SK-N-SH (cell line): ENCODE results near the gene C10orf90. TPM values are rescaled to one million over a fixed set of nuclear protein-coding genes. Genes with fewer than 3 reads are reported as not detected.

Experiments used
- CTCF ChIA-PET: fragments of 300-600, 350-600 bp; formaldehyde crosslinking; extraction: SDS; loops from one replicate; lab custom pipeline; 2021; lab: Yijun Ruan, JAX
- POLR2A ChIA-PET: fragments of 350-600 bp; sonication (Branson Sonifier 250); formaldehyde crosslinking; extraction: SDS; loops from one replicate; lab custom pipeline; 2020; ENCODE audit warnings: antibody characterized with exemption, inconsistent platforms; lab: Yijun Ruan, JAX
- DNase-seq: peaks from one replicate; pipeline ENCODE4 v3.0.0; 2012
- H2AFZ ChIP-seq: fragments of 200-600 bp; sonication (generic); 2 replicates; pipeline ENCODE4 v1.8.1; 2016; ENCODE audit warnings: antibody characterized with exemption, mild to moderate bottlenecking, low read depth
- H3F3A ChIP-seq: fragments of 200-600 bp; sonication (generic); replicated peaks from 2 replicates; pipeline ENCODE3; 2016; ENCODE audit warnings: antibody characterized with exemption, mild to moderate bottlenecking; ENCODE audit not compliant: insufficient read depth
- H3K27ac ChIP-seq, 2 experiments: fragments of 200-500 bp in 1 of 2; fragments of 200-600 bp in 1 of 2; sonication (Bioruptor generic) in 1 of 2; sonication (generic), shearing (Covaris generic) in 1 of 2; 2 replicates each; pipeline versions ENCODE4 v1.5.1 to v1.6.1; 2014 to 2016; ENCODE audit warnings: low read depth in 2 of 2, inconsistent platforms in 1 of 2, low read length in 1 of 2, mild to moderate bottlenecking in 1 of 2, mixed read lengths in 1 of 2
- H3K27me3 ChIP-seq: fragments of 200-600 bp; sonication (generic), shearing (Covaris generic); 2 replicates; pipeline ENCODE4 v1.6.1; 2016; ENCODE audit warnings: mixed run types; ENCODE audit not compliant: insufficient read depth
- H3K36me3 ChIP-seq, 2 experiments: fragments of 200-500 bp in 1 of 2; fragments of 200-600 bp in 1 of 2; sonication (Bioruptor generic) in 1 of 2; sonication (generic) in 1 of 2; replicated peaks in 1 of 2; 2 replicates each; pipeline versions ENCODE3 to v1.5.1; 2014 to 2016; ENCODE audit warnings: low read length in 1 of 2, mild to moderate bottlenecking in 1 of 2; ENCODE audit not compliant: insufficient read depth in 2 of 2, control insufficient read depth in 1 of 2
- H3K4me1 ChIP-seq, 2 experiments: fragments of 200-500 bp in 1 of 2; fragments of 200-600 bp in 1 of 2; sonication (Bioruptor generic) in 1 of 2; sonication (generic), shearing (Covaris generic) in 1 of 2; 2 replicates each; pipeline versions ENCODE4 v1.5.1 to v1.6.1; 2014 to 2016; ENCODE audit warnings: low read depth in 1 of 2, low read length in 1 of 2, mixed run types in 1 of 2; ENCODE audit not compliant: insufficient read depth in 2 of 2, control insufficient read depth in 1 of 2
- H3K4me2 ChIP-seq: fragments of 200-600 bp; sonication (generic), shearing (Covaris generic); 2 replicates; pipeline ENCODE4 v1.6.1; 2017; ENCODE audit warnings: mixed run types
- H3K4me3 ChIP-seq, 2 experiments: fragments of 200-500 bp in 1 of 2; fragments of 200-600 bp in 1 of 2; sonication (Bioruptor generic) in 1 of 2; sonication (generic), shearing (Covaris generic) in 1 of 2; 2 replicates each; pipeline versions ENCODE4 v1.5.1 to v1.8.1; 2014 to 2016; ENCODE audit warnings: low read depth in 2 of 2, inconsistent platforms in 1 of 2, low read length in 1 of 2, mild to moderate bottlenecking in 1 of 2, mixed read lengths in 1 of 2, moderate library complexity in 1 of 2
- H3K79me2 ChIP-seq: fragments of 200-600 bp; sonication (generic); 2 replicates; pipeline ENCODE4 v1.8.1; 2017; ENCODE audit warnings: mild to moderate bottlenecking; ENCODE audit not compliant: insufficient read depth
- H3K9ac ChIP-seq: fragments of 200-600 bp; sonication (generic); 2 replicates; pipeline ENCODE4 v1.6.1; 2017; ENCODE audit warnings: mixed run types
- H3K9me2 ChIP-seq: fragments of 200-600 bp; sonication (generic); 2 replicates; pipeline ENCODE4 v1.6.1; 2017; ENCODE audit warnings: mixed run types
- H3K9me3 ChIP-seq: fragments of 200-600 bp; sonication (generic); 2 replicates; pipeline ENCODE4 v1.6.1; 2017; ENCODE audit warnings: mixed run types, mild to moderate bottlenecking, moderate library complexity
- H4K20me1 ChIP-seq: fragments of 200-600 bp; sonication (generic); 2 replicates; pipeline ENCODE4 v1.6.1; 2017; ENCODE audit warnings: mild to moderate bottlenecking, mixed run types; ENCODE audit not compliant: insufficient read depth
- ELF1 ChIP-seq: IDR thresholded peaks from 2 replicates; pipeline ENCODE4 v1.4.0; 2012
- EP300 ChIP-seq, 2 experiments: IDR thresholded peaks; 2 replicates each; pipeline versions ENCODE4 v1.4.0 to v1.6.1; 2012; ENCODE audit warnings: borderline replicate concordance in 1 of 2, low read depth in 1 of 2, low read length in 1 of 2
- FOSL2 ChIP-seq: IDR thresholded peaks from 2 replicates; pipeline ENCODE4 v1.4.0; 2012; ENCODE audit warnings: low read depth, mild to moderate bottlenecking, moderate library complexity, borderline replicate concordance
- FOXM1 ChIP-seq: IDR thresholded peaks from 2 replicates; pipeline ENCODE4 v1.4.0; 2012; ENCODE audit warnings: low read depth, mild to moderate bottlenecking
- NFIC ChIP-seq: IDR thresholded peaks from 2 replicates; pipeline ENCODE4 v1.4.0; 2012; ENCODE audit warnings: borderline replicate concordance
- POLR2AphosphoS5 ChIP-seq: IDR thresholded peaks from 2 replicates; pipeline ENCODE4 v1.6.1; 2012; ENCODE audit warnings: low read depth, low read length
- REST ChIP-seq: IDR thresholded peaks from 2 replicates; pipeline ENCODE4 v1.6.1; 2012; ENCODE audit warnings: mild to moderate bottlenecking, low read depth, low read length, moderate library complexity
- SMC3 ChIP-seq: IDR thresholded peaks from 2 replicates; pipeline ENCODE4 v1.6.1; 2012; ENCODE audit warnings: low read depth, low read length, improper control_type of control experiment
- TAF1 ChIP-seq: IDR thresholded peaks from 2 replicates; pipeline ENCODE4 v1.6.1; 2012; ENCODE audit warnings: low read depth, mild to moderate bottlenecking, low read length, moderate library complexity, borderline replicate concordance
- YY1 ChIP-seq: IDR thresholded peaks from 2 replicates; pipeline ENCODE4 v1.4.0; 2012; ENCODE audit warnings: low read depth, mild to moderate bottlenecking
- WGBS: methylation state at CpG from one replicate; pipeline ENCODE4 v1.1.6; 2017; ENCODE audit warnings: low lambda C conversion rate; 5-methylcytosine and 5-hydroxymethylcytosine counted together
- polyA plus RNA-seq, 3 experiments: library from polyadenylated mRNA; depleted of rRNA; stranded (reverse); fragments of >200 nt; gene quantifications; 2 replicates each; pipeline ENCODE4 v1.2.3, GENCODE V29; 2012

C10orf90 gene
- polyA plus RNA-seq, 1 of the 3 experiments (the other 2 are of a cell fraction), result 0.21 TPM

DNA sequence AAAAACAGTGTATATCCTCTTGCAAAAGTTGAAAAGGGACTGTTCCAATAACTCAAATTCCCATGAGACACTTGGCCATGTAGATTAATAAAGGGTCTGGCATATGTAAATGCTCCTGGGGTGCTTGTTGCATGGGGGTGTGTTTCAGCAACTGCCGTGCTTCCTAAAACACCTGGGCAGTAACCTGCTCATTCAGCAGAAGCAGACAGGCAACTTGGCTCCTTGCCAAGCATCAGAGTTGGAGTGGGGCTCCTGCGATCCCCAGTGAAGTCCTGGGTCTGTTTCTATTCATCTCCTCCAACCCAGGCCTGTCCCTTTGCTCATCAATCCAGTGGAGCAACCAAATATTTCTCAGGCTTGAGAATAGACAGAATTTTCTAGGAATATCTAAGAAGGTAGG lies 240.0 kb downstream of the C10orf90 start:
- no peaks in the 10 kb centered on the region for H3K27me3 ChIP-seq
- WGBS, result 90% methylated on average over 1 of the region's 2 CpGs
- no peak overlapping the region for H2AFZ ChIP-seq
- CTCF ChIA-PET, result interaction anchor here (1.4 to 1.7 kb wide), 2 partner anchors 11 to 17 kb away, joined by 3 to 4 read pairs; no protein-coding TSS in a partner anchor
- TF ChIP-seq FOSL2 (no peak), NFIC (peak; percentile 7; the same call in 1 of the 2 replicates)
- H3K79me2 ChIP-seq, result no peaks in the 10 kb centered on the region
- no peaks in the 10 kb centered on the region for H3F3A ChIP-seq
- POLR2A ChIA-PET, result no interaction called here
- H3K27ac ChIP-seq, result no peak overlapping the region
- no peak overlapping the region for H3K9ac ChIP-seq
- no peak overlapping the region for H3K4me3 ChIP-seq
- no peaks in the 10 kb centered on the region for H3K9me3 ChIP-seq
- peaks cover 0 to 2% of the 10 kb centered on the region in 2 experiments; a peak in 1 of 4 replicates for H3K4me1 ChIP-seq
- no peaks in the 10 kb centered on the region for H3K36me3 ChIP-seq
- H4K20me1 ChIP-seq, result no peaks in the 10 kb centered on the region
- H3K9me2 ChIP-seq, result no peaks in the 10 kb centered on the region
- no peak overlapping the region for H3K4me2 ChIP-seq
- DNase-seq, result no peak

GRCh38 chr10:126429275-126429674 lies 241.2 kb downstream of the C10orf90 start:
- H3F3A ChIP-seq, result no peaks in the 10 kb centered on the region
- H3K4me2 ChIP-seq, result no peak overlapping the region
- no peak for DNase-seq
- POLR2A ChIA-PET, result no interaction called here
- H4K20me1 ChIP-seq, result no peaks in the 10 kb centered on the region
- H2AFZ ChIP-seq, result no peak overlapping the region
- H3K9me3 ChIP-seq, result no peaks in the 10 kb centered on the region
- H3K27ac ChIP-seq, result no peak overlapping the region
- CTCF ChIA-PET, result interaction anchor here (0.7 kb wide), 1 partner anchor 31 kb away, joined by 3 read pairs; no protein-coding TSS in a partner anchor
- no peaks in the 10 kb centered on the region for H3K79me2 ChIP-seq
- peaks cover 0 to 2% of the 10 kb centered on the region in 2 experiments; a peak in 1 of 4 replicates for H3K4me1 ChIP-seq
- H3K9me2 ChIP-seq, result no peaks in the 10 kb centered on the region
- no peaks in the 10 kb centered on the region for H3K27me3 ChIP-seq
- 65% methylated on average over 4 of the region's 4 CpGs for WGBS
- no peak for TF ChIP-seq FOXM1
- no peak for TF ChIP-seq YY1
- no peak for TF ChIP-seq SMC3
- no peak for TF ChIP-seq ELF1
- TF ChIP-seq POLR2AphosphoS5, result no peak
- TF ChIP-seq FOSL2, result no peak
- no peak for TF ChIP-seq EP300 (IDR thresholded peaks at IDR 0.05; ENCODE audit: borderline replicate concordance in 1 of 2, low read depth in 1 of 2, low read length in 1 of 2)
- no peak for TF ChIP-seq TAF1
- TF ChIP-seq REST, result no peak
- no peak overlapping the region for H3K9ac ChIP-seq
- H3K36me3 ChIP-seq, result no peaks in the 10 kb centered on the region
- H3K4me3 ChIP-seq, result no peak overlapping the region
